CD4-positive, CD25-positive, alpha-beta regulatory T cell (primary cell): ENCODE measurements around the gene ZBTB38. TPM values are rescaled to one million over a fixed set of nuclear protein-coding genes. Genes with fewer than 3 reads are reported as not detected.

Experiments
- ATAC-seq, 2 donors: fragments of 150-1000 bp; cut with Tn5 transposase; one replicate each; pipeline ENCODE4 v1.10.0; 2021; ENCODE audit warnings: low read depth in 2 of 2, moderate number of reproducible peaks in 2 of 2, moderate library complexity in 1 of 2
- DNase-seq, 3 donors: peaks; one replicate each; pipeline versions ENCODE4 v3.0.0 to v3.0.0-alpha.2; 2012 to 2022; ENCODE audit warnings: mixed read lengths in 1 of 3
- H3K27ac ChIP-seq: one replicate; pipeline ENCODE4 v1.7.0; 2013; ENCODE audit warnings: mild to moderate bottlenecking, low read length; ENCODE audit not compliant: insufficient read depth, poor library complexity, severe bottlenecking
- H3K27me3 ChIP-seq: one replicate; pipeline ENCODE4 v1.7.0; 2013; ENCODE audit warnings: low read length; ENCODE audit not compliant: control insufficient read depth, insufficient read depth
- H3K36me3 ChIP-seq: one replicate; pipeline ENCODE4 v1.7.0; 2013; ENCODE audit warnings: mild to moderate bottlenecking, low read length, moderate library complexity; ENCODE audit not compliant: control insufficient read depth, insufficient read depth
- H3K4me1 ChIP-seq: 2 replicates; pipeline ENCODE4 v1.7.0; 2013; ENCODE audit warnings: mild to moderate bottlenecking, low read length; ENCODE audit not compliant: insufficient read depth, control insufficient read depth, poor library complexity, severe bottlenecking
- H3K4me3 ChIP-seq: one replicate; pipeline ENCODE4 v1.7.0; 2013; ENCODE audit warnings: low read depth, mild to moderate bottlenecking, low read length, moderate library complexity
- H3K9me3 ChIP-seq, 2 experiments: 1 replicate in 1 of 2; 2 replicates in 1 of 2; pipeline ENCODE4 v1.7.0; 2013; ENCODE audit warnings: low read length in 2 of 2, mild to moderate bottlenecking in 1 of 2, moderate library complexity in 1 of 2; ENCODE audit not compliant: control insufficient read depth in 2 of 2
- H3K27ac Mint-ChIP-seq, 3 donors: one replicate each; pipeline ENCODE4 v1.8.0; 2020 to 2022; ENCODE audit warnings: mild to moderate bottlenecking in 3 of 3, mixed read lengths in 3 of 3, moderate library complexity in 2 of 3
- H3K27me3 Mint-ChIP-seq: one replicate; pipeline ENCODE4 v1.8.0; 2022; ENCODE audit warnings: mild to moderate bottlenecking, mixed read lengths
- H3K36me3 Mint-ChIP-seq: one replicate; pipeline ENCODE4 v1.8.0; 2020; ENCODE audit warnings: mixed read lengths
- H3K4me1 Mint-ChIP-seq, 4 donors: one replicate each; pipeline ENCODE4 v1.8.0; 2020 to 2022; ENCODE audit warnings: mixed read lengths in 4 of 4, mild to moderate bottlenecking in 1 of 4
- H3K4me3 Mint-ChIP-seq, 4 donors: one replicate each; pipeline ENCODE4 v1.8.0; 2020 to 2022; ENCODE audit warnings: mild to moderate bottlenecking in 4 of 4, mixed read lengths in 4 of 4, moderate library complexity in 3 of 4
- H3K9me3 Mint-ChIP-seq, 7 donors: one replicate each; pipeline ENCODE4 v1.8.0; 2020 to 2022; ENCODE audit warnings: mixed read lengths in 7 of 7, mild to moderate bottlenecking in 3 of 7, moderate library complexity in 2 of 7
- polyA plus RNA-seq, 4 donors: library from polyadenylated mRNA; unstranded; fragments of 300-500 nt; fragmentation: Illumina TruSeq; gene quantifications; one replicate each; pipeline ENCODE4 v1.2.3, GENCODE V29; 2021
- total RNA-seq: library from RNA; stranded (reverse); gene quantifications from one replicate; pipeline ENCODE4 v1.2.3, GENCODE V29; 2022

ZBTB38 gene
- total and polyA plus RNA-seq, 5 donors from 2014 or later, result 65.0 to 148 (median 96.7) TPM

DNA sequence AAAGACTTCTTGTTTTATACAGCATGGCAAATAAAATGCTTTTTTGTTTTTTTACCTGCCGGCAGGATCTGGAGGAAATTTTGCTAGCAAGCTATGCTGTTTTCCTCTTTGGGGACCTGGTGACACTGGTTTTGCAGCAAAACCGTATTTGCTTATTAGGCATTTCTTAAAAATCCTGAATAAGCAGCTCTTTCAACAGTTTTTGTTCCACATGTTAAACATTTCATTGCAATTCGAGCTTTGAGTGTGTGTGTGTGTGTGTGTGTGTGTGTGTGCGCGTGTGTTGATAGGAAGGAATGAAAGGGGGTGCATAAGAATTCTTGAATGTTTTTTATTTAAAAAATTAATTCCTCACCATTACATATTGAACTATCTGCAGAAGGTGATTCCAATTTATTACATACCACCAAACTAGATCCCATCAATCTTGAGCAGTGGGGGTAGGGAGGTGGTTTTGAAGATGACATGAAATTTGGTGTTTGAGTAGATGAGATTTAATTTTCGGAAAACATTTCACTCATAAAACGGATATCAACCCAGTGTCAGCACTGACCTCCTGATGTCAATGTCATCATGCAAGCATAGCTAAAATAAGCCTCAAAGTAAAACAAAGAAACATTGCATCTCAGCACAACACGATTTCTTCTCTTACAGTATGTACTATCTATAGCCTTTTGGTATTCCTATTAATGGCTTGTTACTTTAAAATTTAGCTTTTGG, 17.3 kb downstream of the ZBTB38 start:
- H3K36me3 Mint-ChIP-seq, result peaks cover 3% of the 10 kb centered on the region
- H3K27ac ChIP-seq, result peak overlapping the region; percentile 30
- ATAC-seq (no peak), DNase-seq (no peak)
- H3K4me3 ChIP-seq, result peak overlapping the region; percentile 86
- H3K36me3 ChIP-seq, result no peaks in the 10 kb centered on the region
- H3K27me3 Mint-ChIP-seq, result no peaks in the 10 kb centered on the region
- H3K4me1 Mint-ChIP-seq, result peaks cover 11 to 24% (median 18%) of the 10 kb centered on the region in 4 donors
- no peaks in the 10 kb centered on the region for H3K9me3 Mint-ChIP-seq
- H3K4me1 ChIP-seq, result peaks cover 20% of the 10 kb centered on the region
- peak overlapping the region in 1 of 3 donors; percentile 61 for H3K27ac Mint-ChIP-seq
- H3K4me3 Mint-ChIP-seq, result peak overlapping the region; percentile 57 to 75 (median 72)
- no peaks in the 10 kb centered on the region for H3K9me3 ChIP-seq
- no peaks in the 10 kb centered on the region for H3K27me3 ChIP-seq

DNA sequence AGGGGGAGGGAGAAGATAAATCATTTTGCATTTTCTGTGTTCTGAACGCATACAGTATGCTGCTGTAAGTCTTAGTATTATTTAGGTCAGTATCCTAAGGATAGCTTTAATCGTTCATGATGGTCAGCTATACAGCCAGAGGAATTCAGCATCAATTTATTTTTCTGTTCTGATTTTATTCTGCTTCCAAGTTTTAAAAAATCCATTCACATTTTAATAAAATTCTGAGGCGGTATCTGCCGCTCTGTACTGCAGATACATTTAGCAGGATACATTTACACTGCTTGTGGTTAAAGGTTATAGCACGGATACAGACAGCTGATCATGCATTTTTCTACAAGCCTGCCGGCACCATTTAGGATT, 17.8 kb downstream of the ZBTB38 start:
- Histone ChIP-seq H3K27ac (peak overlapping the region; percentile 23), H3K4me1 (peaks cover 20% of the 10 kb centered on the region), H3K9me3 (no peaks in the 10 kb centered on the region), H3K36me3 (no peaks in the 10 kb centered on the region), H3K4me3 (peak overlapping the region; percentile 86), H3K27me3 (no peaks in the 10 kb centered on the region)
- peak overlapping the region in 1 of 3 donors; percentile 27 for H3K27ac Mint-ChIP-seq
- peaks cover 6 to 19% (median 14%) of the 10 kb centered on the region in 4 donors for H3K4me1 Mint-ChIP-seq
- peaks cover 3% of the 10 kb centered on the region for H3K36me3 Mint-ChIP-seq
- no peak for DNase-seq
- ATAC-seq, result no peak
- peak overlapping the region; percentile 57 to 75 (median 72) for H3K4me3 Mint-ChIP-seq
- H3K9me3 Mint-ChIP-seq, result no peaks in the 10 kb centered on the region
- no peaks in the 10 kb centered on the region for H3K27me3 Mint-ChIP-seq

DNA sequence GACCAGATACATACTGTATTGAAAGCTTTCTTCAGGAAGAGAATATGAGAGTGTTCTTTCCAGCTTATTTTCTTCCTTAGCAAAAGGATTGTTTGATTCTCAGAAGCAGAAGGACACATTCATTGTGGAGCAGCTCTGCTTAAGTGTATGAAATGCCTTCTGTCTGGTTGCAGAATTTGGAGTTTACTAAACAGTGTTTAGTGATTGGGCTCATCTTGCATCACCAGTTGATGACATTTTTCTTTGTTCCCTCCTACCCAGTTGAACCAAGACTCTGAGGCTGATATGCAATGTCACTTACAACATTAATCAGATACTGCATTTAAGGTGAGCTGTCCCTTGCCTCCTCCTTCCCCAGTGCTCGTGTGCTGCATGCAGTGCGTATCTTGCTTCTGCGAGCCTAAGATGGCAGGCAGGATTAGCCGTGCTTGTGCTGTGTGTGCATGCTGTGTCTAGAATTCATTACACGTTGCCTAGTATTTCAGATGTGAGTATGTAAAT, 18.4 kb downstream of the ZBTB38 start:
- Histone ChIP-seq H3K4me1 (peaks cover 20% of the 10 kb centered on the region), H3K27ac (peak overlapping the region; percentile 23), H3K9me3 (no peaks in the 10 kb centered on the region), H3K36me3 (no peaks in the 10 kb centered on the region), H3K27me3 (no peaks in the 10 kb centered on the region), H3K4me3 (peak overlapping the region; percentile 86)
- H3K27me3 Mint-ChIP-seq, result no peaks in the 10 kb centered on the region
- H3K4me3 Mint-ChIP-seq, result peak overlapping the region; percentile 57 to 75 (median 72)
- H3K36me3 Mint-ChIP-seq, result peaks cover 3% of the 10 kb centered on the region
- H3K4me1 Mint-ChIP-seq, result peaks cover 5 to 19% (median 13%) of the 10 kb centered on the region in 4 donors
- DNase-seq (no peak), ATAC-seq (peak in 1 of 2 donors; percentile 16)
- H3K27ac Mint-ChIP-seq, result peak overlapping the region in 2 of 3 donors; percentile 15 to 27
- H3K9me3 Mint-ChIP-seq, result no peaks in the 10 kb centered on the region

DNA sequence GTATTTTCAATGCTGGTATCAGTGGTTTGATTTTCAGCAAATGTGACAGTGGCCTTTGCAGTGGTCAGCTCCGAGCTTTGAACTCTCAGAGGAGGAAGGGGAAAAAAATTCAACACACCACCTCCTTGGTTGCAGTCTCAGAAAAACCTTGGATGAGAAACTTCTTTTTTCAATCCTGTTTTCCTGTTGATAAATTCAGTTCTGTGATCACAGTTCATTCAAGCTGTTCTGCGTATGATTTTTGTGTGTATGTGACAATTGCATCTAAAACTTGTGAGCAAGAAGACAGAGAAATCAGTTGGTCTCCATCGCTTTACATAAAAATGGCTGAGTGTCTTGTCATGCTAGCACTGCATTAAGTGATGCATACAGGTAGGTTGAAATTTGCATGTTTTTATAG, 19.2 kb downstream of the ZBTB38 start:
- Mint-ChIP-seq H3K27ac (no peak overlapping the region), H3K36me3 (no peaks in the 10 kb centered on the region), H3K4me3 (peak overlapping the region; percentile 12 to 75 (median 63)), H3K27me3 (no peaks in the 10 kb centered on the region), H3K9me3 (no peaks in the 10 kb centered on the region), H3K4me1 (peaks cover 5 to 19% (median 14%) of the 10 kb centered on the region in 4 donors)
- no peaks in the 10 kb centered on the region for H3K9me3 ChIP-seq
- DNase-seq (no peak), ATAC-seq (no peak)
- no peaks in the 10 kb centered on the region for H3K36me3 ChIP-seq
- H3K27ac ChIP-seq, result no peak overlapping the region
- peak overlapping the region; percentile 86 for H3K4me3 ChIP-seq
- peaks cover 20% of the 10 kb centered on the region for H3K4me1 ChIP-seq
- H3K27me3 ChIP-seq, result no peaks in the 10 kb centered on the region

DNA sequence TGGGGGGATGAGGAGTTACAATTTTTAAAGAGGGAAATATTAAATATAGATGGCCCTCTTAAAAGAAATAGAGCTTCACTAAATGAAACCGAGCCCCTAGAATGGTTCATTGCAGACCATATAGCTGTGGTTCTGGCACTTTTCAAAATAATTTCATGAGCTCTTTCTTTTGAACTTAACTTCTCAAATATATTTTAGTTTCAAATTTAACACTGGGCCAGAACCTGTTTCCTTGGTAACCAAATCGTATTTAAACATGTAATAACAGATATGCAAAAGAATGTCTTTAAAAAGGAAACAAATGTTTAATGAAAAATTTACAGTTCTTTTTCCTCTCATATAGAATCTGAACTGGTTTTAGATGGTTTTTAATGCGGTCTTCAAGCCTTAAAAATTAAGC, 20.1 kb downstream of the ZBTB38 start:
- Histone ChIP-seq H3K4me1 (peaks cover 20% of the 10 kb centered on the region), H3K27me3 (no peaks in the 10 kb centered on the region), H3K9me3 (no peaks in the 10 kb centered on the region), H3K27ac (peak overlapping the region; percentile 74), H3K36me3 (no peaks in the 10 kb centered on the region), H3K4me3 (peak overlapping the region; percentile 86)
- Mint-ChIP-seq H3K4me1 (peaks cover 5 to 19% (median 14%) of the 10 kb centered on the region in 4 donors), H3K9me3 (no peaks in the 10 kb centered on the region), H3K27ac (peak overlapping the region; percentile 93 to 96 (median 94)), H3K27me3 (no peaks in the 10 kb centered on the region), H3K36me3 (no peaks in the 10 kb centered on the region), H3K4me3 (peak overlapping the region; percentile 73 to 88 (median 86))
- peak in 1 of 3 donors; percentile 28 for DNase-seq
- no peak for ATAC-seq

DNA sequence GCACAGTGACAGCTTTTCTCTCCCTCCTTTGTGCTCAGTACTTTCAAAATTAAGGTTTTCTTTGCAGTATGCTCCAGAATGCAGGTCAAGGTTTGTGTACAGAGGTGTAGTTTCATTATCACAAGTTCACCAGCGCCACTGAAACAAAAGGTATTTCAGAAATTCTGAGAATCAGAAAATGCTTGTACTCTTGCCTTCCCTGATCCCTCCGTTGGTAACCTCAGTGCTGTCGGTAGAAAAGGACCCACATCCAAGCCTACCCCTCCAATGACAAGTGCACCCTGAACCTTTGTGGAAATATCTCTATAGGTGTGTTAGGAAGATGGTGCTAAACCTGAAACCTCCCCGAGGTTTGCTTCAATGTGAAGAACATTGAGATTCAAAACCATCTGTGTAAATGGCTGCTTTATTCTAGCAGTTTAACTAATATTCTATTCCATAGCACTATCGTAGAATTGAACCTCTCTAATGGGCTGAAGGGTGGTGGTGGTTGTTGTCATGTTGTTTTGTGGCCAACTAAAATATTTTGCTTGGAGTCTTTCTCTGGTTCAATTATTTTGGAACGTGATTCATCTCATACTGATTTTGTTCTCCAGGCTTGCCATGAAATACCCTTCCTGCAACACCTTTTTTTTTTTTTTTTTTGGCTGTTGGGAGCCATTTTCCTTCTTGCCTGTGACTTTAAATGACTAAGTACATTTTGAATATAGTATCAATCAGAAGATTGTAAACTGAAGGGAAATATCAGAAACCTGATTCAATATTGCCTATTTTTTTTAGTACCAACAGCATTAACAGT, 20.7 kb downstream of the ZBTB38 start:
- Mint-ChIP-seq H3K27ac (peak overlapping the region; percentile 93 to 96 (median 94)), H3K27me3 (no peaks in the 10 kb centered on the region), H3K36me3 (no peaks in the 10 kb centered on the region), H3K4me1 (peaks cover 5 to 19% (median 14%) of the 10 kb centered on the region in 4 donors), H3K4me3 (peak overlapping the region; percentile 73 to 88 (median 86)), H3K9me3 (no peaks in the 10 kb centered on the region)
- H3K4me3 ChIP-seq, result peak overlapping the region; percentile 86
- no peaks in the 10 kb centered on the region for H3K36me3 ChIP-seq
- peaks cover 20% of the 10 kb centered on the region for H3K4me1 ChIP-seq
- H3K9me3 ChIP-seq, result no peaks in the 10 kb centered on the region
- H3K27me3 ChIP-seq, result no peaks in the 10 kb centered on the region
- ATAC-seq, result peak; percentile 53 to 61
- DNase-seq, result peak in 2 of 3 donors; percentile 33 to 67
- H3K27ac ChIP-seq, result peak overlapping the region; percentile 74

DNA sequence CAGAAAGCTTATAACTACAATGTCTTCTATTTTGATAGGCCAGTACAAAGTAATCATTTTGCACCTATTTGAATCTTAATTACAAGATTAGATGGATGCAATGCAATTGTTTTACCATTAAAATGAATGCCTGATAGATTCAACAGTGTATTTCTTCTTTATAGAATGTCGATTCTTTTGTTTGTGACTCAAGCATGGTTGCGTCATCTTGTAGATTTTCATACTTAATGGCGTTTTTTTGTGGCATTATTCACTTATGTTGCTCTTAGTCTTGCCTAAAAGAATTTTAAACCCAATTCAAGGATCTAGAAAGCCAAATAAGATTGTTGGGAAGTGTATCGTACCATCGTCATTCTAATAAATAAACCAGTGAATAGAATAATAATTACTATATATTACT, 21.4 kb downstream of the ZBTB38 start:
- no peaks in the 10 kb centered on the region for H3K27me3 ChIP-seq
- Mint-ChIP-seq H3K4me1 (peaks cover 5 to 19% (median 16%) of the 10 kb centered on the region in 4 donors), H3K4me3 (peak overlapping the region in 2 of 4 donors; percentile 73 to 86), H3K9me3 (no peaks in the 10 kb centered on the region), H3K36me3 (no peaks in the 10 kb centered on the region), H3K27me3 (no peaks in the 10 kb centered on the region), H3K27ac (peak overlapping the region in 1 of 3 donors; percentile 94)
- no peaks in the 10 kb centered on the region for H3K36me3 ChIP-seq
- no peak for DNase-seq
- H3K4me3 ChIP-seq, result no peak overlapping the region
- no peaks in the 10 kb centered on the region for H3K9me3 ChIP-seq
- H3K27ac ChIP-seq, result no peak overlapping the region
- H3K4me1 ChIP-seq, result peaks cover 20% of the 10 kb centered on the region
- no peak for ATAC-seq
